CD14-positive monocyte (primary cell): ENCODE results near the gene CHST3. TPM values are rescaled to one million over a fixed set of nuclear protein-coding genes. Genes with fewer than 3 reads are reported as not detected.

Experiments
- DNase-seq, 3 donors: peaks; one replicate each; pipeline ENCODE4 v3.0.0-alpha.2; 2011 to 2022
- H2AFZ ChIP-seq: 2 replicates; pipeline ENCODE4 v1.6.0; 2012; ENCODE audit warnings: mild to moderate bottlenecking, low read depth, low read length, inconsistent platforms; ENCODE audit not compliant: insufficient read depth, poor library complexity, severe bottlenecking
- H3K27ac ChIP-seq, 2 donors: 1 replicate in 1 of 2; 2 replicates in 1 of 2; pipeline ENCODE4 v1.5.1; 2012 to 2013; ENCODE audit warnings: low read length in 2 of 2, control low read depth in 1 of 2, inconsistent platforms in 1 of 2, low read depth in 1 of 2, mild to moderate bottlenecking in 1 of 2
- H3K27me3 ChIP-seq, 2 donors: one replicate each; pipeline versions ENCODE4 v1.6.0 to v1.6.1; 2011 to 2013; ENCODE audit warnings: low read length in 2 of 2; ENCODE audit not compliant: control insufficient read depth in 2 of 2, insufficient read depth in 2 of 2
- H3K36me3 ChIP-seq, 2 donors: replicated peaks in 1 of 2; 1 replicate in 1 of 2; 2 replicates in 1 of 2; pipeline versions ENCODE4 v1.5.1 to v1.6.1; 2012 to 2013; ENCODE audit warnings: low read length in 2 of 2, control low read depth in 1 of 2, inconsistent platforms in 1 of 2, mild to moderate bottlenecking in 1 of 2; ENCODE audit not compliant: insufficient read depth in 2 of 2, control insufficient read depth in 1 of 2
- H3K4me1 ChIP-seq, 2 donors: 1 replicate in 1 of 2; 2 replicates in 1 of 2; pipeline versions ENCODE4 v1.5.1 to v1.6.1; 2012 to 2013; ENCODE audit warnings: low read length in 2 of 2, control low read depth in 1 of 2, inconsistent platforms in 1 of 2, mild to moderate bottlenecking in 1 of 2, moderate library complexity in 1 of 2; ENCODE audit not compliant: insufficient read depth in 2 of 2, control insufficient read depth in 1 of 2
- H3K4me2 ChIP-seq: replicated peaks from 2 replicates; pipeline ENCODE3; 2012; ENCODE audit warnings: low read length, moderate library complexity, mild to moderate bottlenecking; ENCODE audit not compliant: poor library complexity, severe bottlenecking; ENCODE audit errors: extremely low read depth
- H3K4me3 ChIP-seq, 3 experiments: fragments of 200-600 bp in 1 of 3; sonication (generic) in 1 of 3; replicated peaks in 1 of 3; 1 replicate in 2 of 3; 2 replicates in 1 of 3; pipeline ENCODE4 v1.5.1; 2011 to 2013; ENCODE audit warnings: low read length in 3 of 3, mild to moderate bottlenecking in 3 of 3, control low read depth in 2 of 3, low read depth in 2 of 3, inconsistent platforms in 1 of 3, moderate library complexity in 1 of 3
- H3K79me2 ChIP-seq: 2 replicates; pipeline ENCODE4 v1.6.0; 2012; ENCODE audit warnings: mild to moderate bottlenecking, control low read depth, inconsistent platforms, low read length, moderate library complexity; ENCODE audit not compliant: insufficient read depth
- H3K9ac ChIP-seq: 2 replicates; pipeline ENCODE4 v1.6.0; 2017; ENCODE audit warnings: low read length, mild to moderate bottlenecking; ENCODE audit not compliant: insufficient read depth, poor library complexity, severe bottlenecking
- H3K9me3 ChIP-seq, 2 donors: replicated peaks in 1 of 2; 1 replicate in 1 of 2; 2 replicates in 1 of 2; pipeline versions ENCODE4 v1.5.1 to v1.6.1; 2012 to 2013; ENCODE audit warnings: low read length in 2 of 2, control low read depth in 1 of 2; ENCODE audit not compliant: control insufficient read depth in 1 of 2, insufficient read depth in 1 of 2
- H4K20me1 ChIP-seq: 2 replicates; pipeline ENCODE4 v1.6.0; 2012; ENCODE audit warnings: mild to moderate bottlenecking, low read length, control low read depth, moderate library complexity; ENCODE audit not compliant: insufficient read depth
- H3K27ac Mint-ChIP-seq, 7 donors: one replicate each; pipeline ENCODE4 v1.8.0; 2020; ENCODE audit warnings: mild to moderate bottlenecking in 7 of 7, mixed read lengths in 7 of 7, moderate library complexity in 6 of 7, inconsistent platforms in 2 of 7
- H3K27me3 Mint-ChIP-seq, 3 donors: one replicate each; pipeline ENCODE4 v1.8.0; 2021 to 2022; ENCODE audit warnings: low read depth in 3 of 3, mild to moderate bottlenecking in 3 of 3, mixed read lengths in 3 of 3, moderate library complexity in 3 of 3, inconsistent platforms in 1 of 3
- H3K36me3 Mint-ChIP-seq, 2 donors: one replicate each; pipeline ENCODE4 v1.8.0; 2020; ENCODE audit warnings: mixed read lengths in 2 of 2, inconsistent platforms in 1 of 2, mild to moderate bottlenecking in 1 of 2
- H3K4me1 Mint-ChIP-seq: one replicate; pipeline ENCODE4 v1.8.0; 2020; ENCODE audit warnings: mild to moderate bottlenecking, mixed read lengths
- H3K4me3 Mint-ChIP-seq, 2 donors: one replicate each; pipeline ENCODE4 v1.8.0; 2020; ENCODE audit warnings: mild to moderate bottlenecking in 2 of 2, mixed read lengths in 2 of 2, moderate library complexity in 1 of 2
- H3K9me3 Mint-ChIP-seq, 7 donors: one replicate each; pipeline ENCODE4 v1.8.0; 2020 to 2022; ENCODE audit warnings: mixed read lengths in 7 of 7, mild to moderate bottlenecking in 6 of 7, moderate library complexity in 6 of 7, inconsistent platforms in 2 of 7
- CTCF ChIP-seq: fragments of 200-600 bp; IDR thresholded peaks from one replicate; pipeline ENCODE4 v1.8.0; 2022; ENCODE audit warnings: antibody characterized with exemption, mild to moderate bottlenecking
- WGBS: methylation state at CpG from one replicate; pipeline ENCODE4 v1.1.5; 2013; ENCODE audit warnings: missing lambda C conversion rate; ENCODE audit not compliant: insufficient coverage; 5-methylcytosine and 5-hydroxymethylcytosine counted together
- intact Hi-C, 2 donors: fragments of 100-400 bp; cut with micrococcal nuclease; formaldehyde crosslinking; loops; one replicate each; pipeline versions ENCODE4 v1.15.0 to v1.15.1; 2023
- polyA plus RNA-seq, 3 donors: library from polyadenylated mRNA; depleted of rRNA in 1 of 3; unstranded in 2 of 3; stranded (reverse) in 1 of 3; fragments of 300-500 nt in 2 of 3; fragments of >200 nt in 1 of 3; fragmentation: Illumina TruSeq in 2 of 3; gene quantifications; 1 replicate in 2 of 3; 2 replicates in 1 of 3; pipeline ENCODE4 v1.2.3, GENCODE V29; 2012 to 2021

The CHST3 gene
- polyA plus RNA-seq, 3 donors, result not detected

DNA sequence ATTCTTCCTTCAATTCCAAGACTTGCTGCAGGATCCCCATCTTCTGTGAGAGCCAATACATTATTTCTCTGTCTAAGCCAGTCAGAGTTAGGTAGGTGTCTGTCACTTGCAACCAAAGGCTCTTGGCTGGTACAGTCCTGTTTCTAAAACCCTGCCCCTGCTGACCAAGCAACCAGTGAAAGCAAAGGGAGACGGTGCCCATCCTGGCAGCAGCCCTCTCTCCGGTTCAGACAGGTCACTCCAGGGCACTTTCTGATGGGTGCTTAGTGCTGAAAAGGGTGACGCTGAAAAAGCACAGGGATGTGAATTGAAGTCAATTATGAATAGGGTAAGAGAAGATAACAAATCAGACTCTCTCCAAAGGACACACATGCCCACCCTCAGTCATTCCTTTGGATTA, 86.7 kb downstream of the CHST3 start:
- DNase-seq, result no peak
- no peak overlapping the region for H3K4me2 ChIP-seq
- peaks cover 5 to 6% of the 10 kb centered on the region in 2 donors for H3K9me3 ChIP-seq
- intact Hi-C loops, result loop anchor here in 1 of 2 donors (10.0 kb wide), 1 partner anchor 294 kb away; no protein-coding TSS in a partner anchor
- H3K4me1 ChIP-seq, result no peaks in the 10 kb centered on the region
- no CpG with 5 or more reads among the region's 3 CpGs for WGBS
- H3K4me1 Mint-ChIP-seq, result peaks cover 5% of the 10 kb centered on the region
- no peaks in the 10 kb centered on the region for H3K36me3 Mint-ChIP-seq
- H3K9me3 Mint-ChIP-seq, result peaks cover 0 to 12% (median 9%) of the 10 kb centered on the region in 7 donors
- no peaks in the 10 kb centered on the region for H4K20me1 ChIP-seq
- H2AFZ ChIP-seq, result peak overlapping the region; percentile 17
- TF ChIP-seq CTCF, result no peak
- no peak overlapping the region for H3K27ac ChIP-seq
- no peaks in the 10 kb centered on the region for H3K27me3 ChIP-seq
- H3K79me2 ChIP-seq, result no peaks in the 10 kb centered on the region
- no peak overlapping the region for H3K27ac Mint-ChIP-seq
- no peak overlapping the region for H3K4me3 ChIP-seq
- no peaks in the 10 kb centered on the region for H3K36me3 ChIP-seq
- peaks cover 2 to 7% (median 4%) of the 10 kb centered on the region in 3 donors for H3K27me3 Mint-ChIP-seq
- no peak overlapping the region for H3K9ac ChIP-seq
- H3K4me3 Mint-ChIP-seq, result no peak overlapping the region

- H3K4me1 Mint-ChIP-seq, result peaks cover 5% of the 10 kb centered on the region
- no peak overlapping the region for H2AFZ ChIP-seq
- intact Hi-C loops, result loop anchor here in 1 of 2 donors (10.0 kb wide), 1 partner anchor 291 kb away; no protein-coding TSS in a partner anchor
- no peaks in the 10 kb centered on the region for H3K27me3 ChIP-seq
- H4K20me1 ChIP-seq, result no peaks in the 10 kb centered on the region
- WGBS, result 95% methylated on average over 7 of the region's 7 CpGs
- DNase-seq, result no peak
- peaks cover 0 to 8% (median 4%) of the 10 kb centered on the region in 3 donors for H3K27me3 Mint-ChIP-seq
- no peaks in the 10 kb centered on the region for H3K36me3 ChIP-seq
- no peak for TF ChIP-seq CTCF
- H3K4me3 ChIP-seq, result no peak overlapping the region
- H3K9me3 Mint-ChIP-seq, result peaks cover 0 to 9% (median 8%) of the 10 kb centered on the region in 7 donors
- no peaks in the 10 kb centered on the region for H3K4me1 ChIP-seq
- H3K27ac ChIP-seq, result no peak overlapping the region
- no peaks in the 10 kb centered on the region for H3K79me2 ChIP-seq
- H3K4me2 ChIP-seq, result no peak overlapping the region
- H3K27ac Mint-ChIP-seq, result peak overlapping the region in 1 of 7 donors; percentile 7
- H3K9me3 ChIP-seq, result peaks cover 5 to 6% of the 10 kb centered on the region in 2 donors
- H3K4me3 Mint-ChIP-seq, result no peak overlapping the region
- H3K36me3 Mint-ChIP-seq, result no peaks in the 10 kb centered on the region
- no peak overlapping the region for H3K9ac ChIP-seq
These were observed 89.5 kb downstream of the CHST3 start for GRCh38 chr10:72053690-72054089.
